ENCODE results near the gene PLN. TPM values are rescaled to one million over a fixed set of nuclear protein-coding genes. Genes with fewer than 3 reads are reported as not detected.
A peak's percentile ranks its signal among the peaks of the same experiment; 100 is the strongest.

The PLN gene
- total RNA-seq, 1 experiment from 2014 or later, result not detected

DNA sequence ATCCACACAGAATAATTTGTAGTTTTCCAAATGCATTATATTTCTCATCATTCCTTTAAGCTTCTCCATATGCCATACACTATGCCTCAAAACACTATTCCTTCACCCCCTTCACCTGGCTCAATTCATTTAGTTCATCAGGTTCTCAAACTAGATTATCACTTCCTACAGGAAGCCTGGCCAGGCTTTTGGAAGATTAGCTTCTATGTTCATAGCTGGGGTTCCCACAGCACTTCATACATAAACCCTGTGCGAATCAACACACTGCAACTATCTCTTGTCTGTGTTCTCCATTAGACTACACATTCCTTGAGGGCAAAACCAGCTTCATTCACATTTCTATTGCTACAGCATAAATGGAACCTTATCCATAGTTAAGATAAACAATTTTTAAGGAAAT, 40.5 kb upstream of the PLN start:
- Histone ChIP-seq H3K27me3 (ENCODE audit: low read length) (no peaks in the 10 kb centered on the region), H3K9me2 (replicated peaks; ENCODE audit: insufficient read depth, low read length) (no peaks in the 10 kb centered on the region), H3K9ac (ENCODE audit: low read length) (no peak overlapping the region), H3K79me2 (ENCODE audit: low read length) (no peaks in the 10 kb centered on the region), H2AFZ (ENCODE audit: low read length) (no peak overlapping the region), H3K27ac (ENCODE audit: low read length) (no peak overlapping the region), H3K4me3 (ENCODE audit: low read length) (no peak overlapping the region), H3K4me1 (ENCODE audit: low read length) (no peaks in the 10 kb centered on the region), H4K20me1 (ENCODE audit: insufficient read depth, low read depth, low read length) (no peaks in the 10 kb centered on the region), H3K36me3 (ENCODE audit: insufficient read depth, low read length) (no peaks in the 10 kb centered on the region), H3K4me2 (ENCODE audit: low read depth, low read length, poor library complexity, severe bottlenecking) (no peak overlapping the region), H3K9me3 (ENCODE audit: low read length) (no peaks in the 10 kb centered on the region)
- no peak for DNase-seq

DNA sequence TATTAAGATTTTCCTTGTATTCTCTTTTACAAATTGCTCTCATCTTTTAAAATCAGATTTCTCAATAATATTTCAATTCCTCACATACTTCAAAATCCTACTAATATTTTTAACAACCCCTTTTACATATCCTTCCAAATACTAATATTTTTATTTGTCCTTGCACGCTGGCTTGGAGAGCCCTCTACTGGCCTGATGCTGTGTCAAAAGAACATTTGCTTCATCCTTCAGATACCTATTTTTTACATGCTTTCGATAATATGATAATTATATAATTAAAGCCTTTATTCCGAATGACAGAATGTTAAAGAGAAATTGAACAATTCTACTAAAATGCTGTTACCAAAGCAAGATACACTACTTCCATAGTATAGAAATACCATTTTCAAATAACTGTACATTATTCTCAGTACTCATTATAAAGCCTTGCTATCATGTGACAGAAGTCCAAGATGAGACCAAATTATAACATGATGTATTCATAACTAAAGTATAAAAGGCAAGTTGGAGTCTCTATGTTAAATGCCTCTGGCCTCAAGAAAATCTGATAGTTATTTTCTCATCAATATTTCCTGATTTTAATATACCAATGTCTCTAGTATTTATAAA, 39.0 kb upstream of the PLN start:
- no peak overlapping the region for H3K4me2 ChIP-seq (ENCODE audit: low read depth, low read length, poor library complexity, severe bottlenecking)
- no peaks in the 10 kb centered on the region for H3K36me3 ChIP-seq (ENCODE audit: insufficient read depth, low read length)
- peak; percentile 59 for DNase-seq
- no peak overlapping the region for H3K9ac ChIP-seq (ENCODE audit: low read length)
- no peaks in the 10 kb centered on the region for H3K4me1 ChIP-seq (ENCODE audit: low read length)
- H4K20me1 ChIP-seq (ENCODE audit: insufficient read depth, low read depth, low read length), result no peaks in the 10 kb centered on the region
- H3K27ac ChIP-seq (ENCODE audit: low read length), result no peak overlapping the region
- no peaks in the 10 kb centered on the region for H3K79me2 ChIP-seq (ENCODE audit: low read length)
- H3K9me2 ChIP-seq (replicated peaks; ENCODE audit: insufficient read depth, low read length), result no peaks in the 10 kb centered on the region
- H3K9me3 ChIP-seq (ENCODE audit: low read length), result no peaks in the 10 kb centered on the region
- no peak overlapping the region for H3K4me3 ChIP-seq (ENCODE audit: low read length)
- H3K27me3 ChIP-seq (ENCODE audit: low read length), result no peaks in the 10 kb centered on the region
- no peak overlapping the region for H2AFZ ChIP-seq (ENCODE audit: low read length)

DNA sequence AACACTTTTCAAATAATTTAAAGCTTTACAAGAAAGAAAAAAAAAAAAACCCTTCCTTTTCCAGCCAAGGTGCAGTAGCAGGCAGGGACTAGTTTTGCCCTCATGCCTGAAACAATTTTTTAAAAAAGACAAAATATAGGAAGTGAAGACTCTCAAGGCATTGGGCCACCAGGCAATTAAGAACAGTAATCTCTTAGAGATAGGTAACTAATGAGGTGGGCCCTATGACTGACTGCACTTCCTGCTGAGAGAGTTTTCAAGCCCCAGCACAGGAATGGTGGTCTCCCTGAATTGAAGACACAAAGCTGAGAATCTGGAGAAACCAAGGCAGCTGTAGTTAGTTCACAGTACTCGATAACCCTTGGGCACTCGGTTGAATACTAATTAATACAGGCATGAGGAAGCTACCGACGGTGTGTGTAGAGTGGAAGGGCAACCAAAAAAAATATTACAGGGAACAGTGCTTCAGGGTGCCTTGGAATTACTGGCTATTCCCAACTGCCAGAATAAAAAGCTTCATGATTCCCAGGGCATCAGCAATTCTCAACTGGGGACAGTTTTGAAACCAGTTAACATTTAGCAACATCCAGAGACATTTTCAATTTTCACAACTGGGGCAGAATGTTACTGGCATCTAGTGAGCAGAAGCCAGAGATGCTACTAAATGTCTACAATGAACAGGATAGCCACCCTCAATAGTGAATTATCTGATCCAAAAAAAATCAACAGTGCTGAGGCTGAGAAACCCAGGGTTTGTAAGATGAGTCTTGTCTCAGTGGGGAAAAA, 36.0 kb upstream of the PLN start:
- no peak overlapping the region for H3K4me2 ChIP-seq (ENCODE audit: low read depth, low read length, poor library complexity, severe bottlenecking)
- H3K36me3 ChIP-seq (ENCODE audit: insufficient read depth, low read length), result no peaks in the 10 kb centered on the region
- no peaks in the 10 kb centered on the region for H3K9me2 ChIP-seq (replicated peaks; ENCODE audit: insufficient read depth, low read length)
- H3K27me3 ChIP-seq (ENCODE audit: low read length), result no peaks in the 10 kb centered on the region
- H4K20me1 ChIP-seq (ENCODE audit: insufficient read depth, low read depth, low read length), result no peaks in the 10 kb centered on the region
- no peak overlapping the region for H2AFZ ChIP-seq (ENCODE audit: low read length)
- no peaks in the 10 kb centered on the region for H3K4me1 ChIP-seq (ENCODE audit: low read length)
- DNase-seq, result no peak
- no peaks in the 10 kb centered on the region for H3K79me2 ChIP-seq (ENCODE audit: low read length)
- no peaks in the 10 kb centered on the region for H3K9me3 ChIP-seq (ENCODE audit: low read length)
- no peak overlapping the region for H3K9ac ChIP-seq (ENCODE audit: low read length)
- no peak overlapping the region for H3K27ac ChIP-seq (ENCODE audit: low read length)
- H3K4me3 ChIP-seq (ENCODE audit: low read length), result no peak overlapping the region

DNA sequence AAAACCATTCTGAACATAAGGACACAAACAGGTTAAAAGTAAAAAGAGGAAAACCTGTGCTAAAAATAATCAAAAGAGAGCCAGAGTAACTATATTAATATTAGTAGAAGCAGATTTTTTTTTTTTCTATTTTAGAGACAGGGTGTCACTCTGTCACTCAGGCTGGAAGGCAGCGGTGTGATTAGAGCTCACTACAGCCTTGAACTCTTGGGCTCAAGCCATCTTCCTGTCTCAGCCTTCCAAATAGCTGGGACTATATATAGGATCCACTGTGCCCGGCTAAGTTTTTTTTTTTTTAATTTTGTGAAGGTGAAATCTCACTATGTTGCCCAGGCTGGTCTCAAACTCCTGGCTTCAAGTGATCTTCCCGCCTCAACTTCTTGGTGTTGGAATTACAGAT, 33.4 kb upstream of the PLN start:
- no peaks in the 10 kb centered on the region for H3K9me2 ChIP-seq (replicated peaks; ENCODE audit: insufficient read depth, low read length)
- no peaks in the 10 kb centered on the region for H3K4me1 ChIP-seq (ENCODE audit: low read length)
- H3K9ac ChIP-seq (ENCODE audit: low read length), result no peak overlapping the region
- H3K36me3 ChIP-seq (ENCODE audit: insufficient read depth, low read length), result no peaks in the 10 kb centered on the region
- H3K4me3 ChIP-seq (ENCODE audit: low read length), result no peak overlapping the region
- H2AFZ ChIP-seq (ENCODE audit: low read length), result no peak overlapping the region
- DNase-seq, result no peak
- H3K27ac ChIP-seq (ENCODE audit: low read length), result no peak overlapping the region
- H3K9me3 ChIP-seq (ENCODE audit: low read length), result no peaks in the 10 kb centered on the region
- no peaks in the 10 kb centered on the region for H4K20me1 ChIP-seq (ENCODE audit: insufficient read depth, low read depth, low read length)
- H3K4me2 ChIP-seq (ENCODE audit: low read depth, low read length, poor library complexity, severe bottlenecking), result no peak overlapping the region
- H3K79me2 ChIP-seq (ENCODE audit: low read length), result no peaks in the 10 kb centered on the region
- H3K27me3 ChIP-seq (ENCODE audit: low read length), result no peaks in the 10 kb centered on the region

DNA sequence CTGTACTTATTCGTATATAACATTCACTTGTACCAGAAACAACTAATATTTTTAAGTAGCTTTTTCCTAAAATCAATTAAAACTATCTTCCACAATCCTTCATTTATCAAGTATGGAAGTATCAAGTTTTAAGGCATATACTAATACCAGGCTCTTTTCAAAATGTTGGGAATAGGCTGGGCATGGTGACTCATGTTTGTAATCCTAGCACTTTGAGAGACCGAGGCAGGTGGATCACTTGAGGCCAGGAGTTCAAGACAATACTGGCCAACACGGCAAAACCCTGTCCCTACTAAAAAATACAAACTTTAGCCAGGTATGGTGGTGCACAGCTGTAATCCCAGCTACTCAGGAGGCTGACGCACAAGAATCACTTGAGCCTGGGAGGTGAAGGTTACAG, 25.7 kb upstream of the PLN start:
- Histone ChIP-seq H3K9ac (ENCODE audit: low read length) (no peak overlapping the region), H3K36me3 (ENCODE audit: insufficient read depth, low read length) (no peaks in the 10 kb centered on the region), H3K9me2 (replicated peaks; ENCODE audit: insufficient read depth, low read length) (no peaks in the 10 kb centered on the region), H4K20me1 (ENCODE audit: insufficient read depth, low read depth, low read length) (0 out of 2 replicates have a peak, but pooled peaks cover 4% of the 10 kb centered on the region), H3K27me3 (ENCODE audit: low read length) (no peaks in the 10 kb centered on the region), H3K9me3 (ENCODE audit: low read length) (no peaks in the 10 kb centered on the region), H3K4me2 (ENCODE audit: low read depth, low read length, poor library complexity, severe bottlenecking) (no peak overlapping the region), H3K27ac (ENCODE audit: low read length) (no peak overlapping the region), H2AFZ (ENCODE audit: low read length) (no peak overlapping the region), H3K4me1 (ENCODE audit: low read length) (no peaks in the 10 kb centered on the region), H3K79me2 (ENCODE audit: low read length) (no peaks in the 10 kb centered on the region), H3K4me3 (ENCODE audit: low read length) (no peak overlapping the region)
- no peak for DNase-seq

DNA sequence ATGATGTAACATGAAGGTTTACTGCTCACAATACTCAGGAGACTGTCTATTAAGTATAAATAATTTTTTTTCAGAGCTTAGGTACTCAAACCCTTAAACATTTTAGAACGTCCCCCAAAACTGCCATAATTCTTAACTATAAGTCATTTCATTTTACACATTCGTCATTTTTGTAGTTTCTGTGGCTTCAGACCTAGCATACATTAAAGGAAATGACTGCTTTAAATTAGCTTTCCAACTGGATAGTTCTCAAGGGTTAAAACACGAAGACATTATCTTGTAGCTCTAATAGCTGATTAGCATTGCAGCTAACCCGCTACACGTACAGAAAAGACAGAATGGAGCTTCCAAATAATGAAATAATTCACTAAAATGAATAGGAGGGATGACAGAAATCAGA, 24.9 kb upstream of the PLN start:
- Histone ChIP-seq H3K36me3 (ENCODE audit: insufficient read depth, low read length) (no peaks in the 10 kb centered on the region), H3K27ac (ENCODE audit: low read length) (no peak overlapping the region), H3K9me3 (ENCODE audit: low read length) (no peaks in the 10 kb centered on the region), H3K9ac (ENCODE audit: low read length) (no peak overlapping the region), H3K27me3 (ENCODE audit: low read length) (no peaks in the 10 kb centered on the region), H4K20me1 (ENCODE audit: insufficient read depth, low read depth, low read length) (0 out of 2 replicates have a peak, but pooled peaks cover 4% of the 10 kb centered on the region), H3K9me2 (replicated peaks; ENCODE audit: insufficient read depth, low read length) (no peaks in the 10 kb centered on the region), H2AFZ (ENCODE audit: low read length) (no peak overlapping the region), H3K79me2 (ENCODE audit: low read length) (no peaks in the 10 kb centered on the region), H3K4me2 (ENCODE audit: low read depth, low read length, poor library complexity, severe bottlenecking) (no peak overlapping the region), H3K4me3 (ENCODE audit: low read length) (no peak overlapping the region), H3K4me1 (ENCODE audit: low read length) (no peaks in the 10 kb centered on the region)
- DNase-seq, result no peak

DNA sequence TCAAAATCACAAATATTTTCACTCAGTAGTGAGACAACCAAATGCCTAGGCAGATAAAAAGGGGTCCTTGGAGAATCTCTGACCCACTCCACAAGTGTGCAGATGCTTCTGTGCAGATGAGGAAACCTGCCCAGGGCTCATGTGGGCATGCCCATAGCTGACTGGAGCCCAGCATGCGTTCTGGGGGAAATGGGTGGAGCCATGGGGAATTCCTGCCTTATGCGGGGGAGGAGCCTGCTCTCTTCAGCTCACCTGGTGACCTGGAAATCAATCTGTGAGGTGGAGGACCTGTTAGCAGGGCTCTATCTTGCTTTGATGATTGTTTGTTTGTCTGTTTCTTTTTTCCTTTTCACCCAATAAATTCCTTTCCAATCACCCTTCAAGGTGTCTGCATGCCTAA, 23.4 kb upstream of the PLN start:
- DNase-seq, result no peak
- Histone ChIP-seq H3K36me3 (ENCODE audit: insufficient read depth, low read length) (no peaks in the 10 kb centered on the region), H3K27me3 (ENCODE audit: low read length) (no peaks in the 10 kb centered on the region), H3K4me1 (ENCODE audit: low read length) (no peaks in the 10 kb centered on the region), H3K9me3 (ENCODE audit: low read length) (no peaks in the 10 kb centered on the region), H2AFZ (ENCODE audit: low read length) (no peak overlapping the region), H3K27ac (ENCODE audit: low read length) (no peak overlapping the region), H3K79me2 (ENCODE audit: low read length) (no peaks in the 10 kb centered on the region), H3K9ac (ENCODE audit: low read length) (no peak overlapping the region), H3K4me2 (ENCODE audit: low read depth, low read length, poor library complexity, severe bottlenecking) (no peak overlapping the region), H4K20me1 (ENCODE audit: insufficient read depth, low read depth, low read length) (0 out of 2 replicates have a peak, but pooled peaks cover 7% of the 10 kb centered on the region), H3K9me2 (replicated peaks; ENCODE audit: insufficient read depth, low read length) (no peaks in the 10 kb centered on the region), H3K4me3 (ENCODE audit: low read length) (no peak overlapping the region)

DNA sequence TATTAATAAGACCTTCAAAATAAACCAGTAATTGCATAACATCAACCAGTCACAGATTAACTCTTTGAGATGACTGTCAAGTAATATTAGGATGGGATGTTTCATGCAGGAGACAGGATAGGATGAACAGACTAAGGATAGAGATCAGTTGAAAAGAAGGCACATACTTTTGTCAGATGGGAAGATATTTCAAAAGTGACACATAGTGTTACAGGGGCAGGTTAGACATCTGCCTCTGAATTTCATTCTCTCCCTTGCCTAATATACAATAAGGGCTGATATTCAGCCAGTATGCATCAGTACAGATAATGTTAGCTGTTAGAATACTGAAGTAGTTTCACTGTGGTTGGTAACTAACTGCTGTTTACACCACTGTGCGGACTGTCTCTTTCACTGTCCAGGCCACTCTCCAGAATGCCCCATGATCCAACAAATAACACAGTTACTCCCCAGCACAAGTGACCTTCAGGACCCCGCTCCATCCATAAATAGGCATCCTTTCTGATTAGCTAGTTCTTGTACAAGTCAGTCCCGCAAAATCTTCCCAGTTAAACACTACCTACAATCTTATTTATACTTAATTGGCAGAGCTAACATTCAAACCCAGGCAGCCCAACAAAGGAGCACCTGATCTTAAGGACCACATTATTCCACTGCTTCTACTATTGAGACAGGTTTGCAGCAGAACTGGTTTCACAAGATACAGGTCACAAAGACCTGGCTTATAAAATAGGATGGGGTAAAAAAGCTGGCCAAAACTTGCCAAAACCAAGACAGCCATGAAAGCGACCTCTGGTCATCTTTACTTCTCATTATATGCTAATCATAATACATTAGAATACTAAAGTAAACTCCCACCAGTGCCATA, 21.9 kb upstream of the PLN start:
- H3K9me3 ChIP-seq (ENCODE audit: low read length), result no peaks in the 10 kb centered on the region
- no peak overlapping the region for H3K9ac ChIP-seq (ENCODE audit: low read length)
- no peaks in the 10 kb centered on the region for H3K79me2 ChIP-seq (ENCODE audit: low read length)
- H3K4me3 ChIP-seq (ENCODE audit: low read length), result no peak overlapping the region
- H2AFZ ChIP-seq (ENCODE audit: low read length), result no peak overlapping the region
- no peaks in the 10 kb centered on the region for H3K27me3 ChIP-seq (ENCODE audit: low read length)
- H3K36me3 ChIP-seq (ENCODE audit: insufficient read depth, low read length), result no peaks in the 10 kb centered on the region
- H3K4me2 ChIP-seq (ENCODE audit: low read depth, low read length, poor library complexity, severe bottlenecking), result no peak overlapping the region
- no peaks in the 10 kb centered on the region for H3K9me2 ChIP-seq (replicated peaks; ENCODE audit: insufficient read depth, low read length)
- 0 out of 2 replicates have a peak, but pooled peaks cover 7% of the 10 kb centered on the region for H4K20me1 ChIP-seq (ENCODE audit: insufficient read depth, low read depth, low read length)
- DNase-seq, result no peak
- H3K27ac ChIP-seq (ENCODE audit: low read length), result no peak overlapping the region
- H3K4me1 ChIP-seq (ENCODE audit: low read length), result no peaks in the 10 kb centered on the region

Data from Karpas-422 (cell line).